ENCODE results near the gene SOX8.

The SOX8 gene

DNA sequence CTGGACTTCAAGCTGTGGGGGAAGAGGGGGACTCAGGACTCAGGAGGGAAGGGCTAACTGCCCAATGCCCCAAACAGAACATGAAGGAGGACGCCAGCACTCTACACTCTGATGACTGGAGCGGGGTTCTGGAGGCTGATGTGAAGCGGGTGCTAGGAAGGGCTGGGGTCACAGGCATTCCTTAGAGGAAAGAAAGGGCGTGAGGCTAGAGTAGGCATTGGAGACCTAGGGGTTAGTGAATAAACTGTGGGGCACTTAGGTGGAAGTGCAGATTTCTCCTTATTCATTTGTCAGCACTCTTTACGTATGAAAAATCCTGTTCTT lies 10.0 kb upstream of the SOX8 start:
- no peak overlapping the region for H3K4me2 ChIP-seq (ENCODE audit: low read length)

DNA sequence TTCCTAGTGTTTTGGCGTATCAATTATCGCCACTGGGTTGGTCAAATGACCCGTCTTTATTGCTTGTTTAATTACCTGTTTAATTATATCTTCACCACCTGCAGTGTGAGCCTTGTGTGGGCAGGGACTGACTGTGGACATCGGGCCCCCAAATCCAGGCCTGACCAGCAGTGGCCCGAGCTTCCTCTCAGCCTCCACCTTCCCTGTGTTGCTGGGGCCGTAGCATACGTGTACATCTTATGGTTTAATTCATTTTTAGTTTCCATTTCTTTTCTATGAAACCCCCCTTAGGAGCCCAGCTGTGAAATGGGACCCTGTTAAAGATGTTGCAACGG lies 9.6 kb upstream of the SOX8 start:
- H3K27me3 ChIP-seq (ENCODE audit: insufficient read depth, low read length), result peaks cover 12% of the 10 kb centered on the region; the same call in 1 of the 2 replicates
- H3K9me3 ChIP-seq (ENCODE audit: low read length), result no peaks in the 10 kb centered on the region
- H3F3A ChIP-seq (ENCODE audit: insufficient read depth, low read length), result no peaks in the 10 kb centered on the region
- no peak for TF ChIP-seq EZH2 (IDR thresholded peaks at IDR 0.05; ENCODE audit: borderline replicate concordance, low read length)
- no peak for TF ChIP-seq CTCF (IDR thresholded peaks at IDR 0.05; ENCODE audit: low read length)
- no peaks in the 10 kb centered on the region for H3K79me2 ChIP-seq (ENCODE audit: insufficient read depth, low read length)
- H3K9ac ChIP-seq (ENCODE audit: low read length), result no peak overlapping the region
- no peak overlapping the region for H3K4me3 ChIP-seq (ENCODE audit: low read depth, low read length, poor library complexity, severe bottlenecking)
- H3K4me2 ChIP-seq (ENCODE audit: low read length), result no peak overlapping the region
- H2AFZ ChIP-seq (ENCODE audit: low read length), result no peak overlapping the region
- H3K4me1 ChIP-seq (ENCODE audit: insufficient read depth, low read length, severe bottlenecking), result peaks cover 21% of the 10 kb centered on the region
- H3K27ac ChIP-seq (ENCODE audit: low read depth, low read length, poor library complexity, severe bottlenecking), result no peak overlapping the region
- H3K36me3 ChIP-seq (ENCODE audit: insufficient read depth, low read length), result no peaks in the 10 kb centered on the region
- H3K9me2 ChIP-seq (ENCODE audit: low read depth, low read length), result no peaks in the 10 kb centered on the region
- no peaks in the 10 kb centered on the region for H4K20me1 ChIP-seq (ENCODE audit: insufficient read depth, low read length)

More for the DNA sequence above, 10.0 kb upstream of the SOX8 start:
- no peak overlapping the region for H3K9ac ChIP-seq (ENCODE audit: low read length)
- H3K27ac ChIP-seq (ENCODE audit: low read depth, low read length, poor library complexity, severe bottlenecking), result no peak overlapping the region
- peaks cover 21% of the 10 kb centered on the region for H3K4me1 ChIP-seq (ENCODE audit: insufficient read depth, low read length, severe bottlenecking)
- H3K36me3 ChIP-seq (ENCODE audit: insufficient read depth, low read length), result no peaks in the 10 kb centered on the region; the same call in 1 of the 2 replicates
- H3K27me3 ChIP-seq (ENCODE audit: insufficient read depth, low read length), result peaks cover 12% of the 10 kb centered on the region; the same call in 1 of the 2 replicates
- no peak overlapping the region for H2AFZ ChIP-seq (ENCODE audit: low read length)
- no peaks in the 10 kb centered on the region for H4K20me1 ChIP-seq (ENCODE audit: insufficient read depth, low read length)
- no peaks in the 10 kb centered on the region for H3F3A ChIP-seq (ENCODE audit: insufficient read depth, low read length)
- H3K4me3 ChIP-seq (ENCODE audit: low read depth, low read length, poor library complexity, severe bottlenecking), result no peak overlapping the region
- no peaks in the 10 kb centered on the region for H3K79me2 ChIP-seq (ENCODE audit: insufficient read depth, low read length)
- TF ChIP-seq EZH2 (IDR thresholded peaks at IDR 0.05; ENCODE audit: borderline replicate concordance, low read length), result no peak
- no peak for TF ChIP-seq CTCF (IDR thresholded peaks at IDR 0.05; ENCODE audit: low read length)
- no peaks in the 10 kb centered on the region for H3K9me3 ChIP-seq (ENCODE audit: low read length)
- H3K9me2 ChIP-seq (ENCODE audit: low read depth, low read length), result no peaks in the 10 kb centered on the region

DNA sequence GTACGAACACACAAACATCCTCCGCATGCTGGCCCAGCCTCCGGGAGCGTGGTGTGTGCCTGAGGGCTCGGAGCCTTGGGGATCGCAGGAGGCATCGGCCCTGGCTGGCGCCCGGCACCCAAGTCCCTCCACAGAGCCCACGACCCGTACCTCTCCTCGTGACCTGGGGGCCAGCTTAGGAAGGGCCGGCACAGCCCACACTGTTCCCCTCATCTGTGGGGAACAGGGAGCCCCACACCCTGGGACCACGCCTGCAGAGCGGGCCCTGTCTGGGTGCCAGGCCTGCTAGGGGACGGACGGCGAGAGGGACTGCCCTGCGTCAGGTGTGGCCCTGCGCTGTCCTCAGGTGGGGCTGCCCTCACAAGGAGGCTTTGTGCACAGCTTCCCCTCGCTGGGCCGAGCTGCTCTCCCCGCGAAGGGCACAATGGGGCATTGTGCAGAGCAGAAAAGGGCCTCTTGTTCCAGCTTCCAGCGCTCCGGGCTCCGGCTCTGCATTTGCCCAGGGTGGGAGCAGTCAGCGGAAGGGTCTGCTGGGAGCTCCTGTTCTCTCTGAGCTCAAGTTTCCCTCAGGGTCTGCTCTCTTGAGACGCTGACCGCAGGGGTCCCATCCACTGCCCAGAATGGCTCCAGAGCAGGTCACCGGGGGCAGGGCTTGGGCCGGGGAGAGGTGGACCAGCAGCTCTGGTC lies 9.1 kb upstream of the SOX8 start:
- H3K27me3 ChIP-seq (ENCODE audit: insufficient read depth, low read length), result peaks cover 12% of the 10 kb centered on the region; the same call in 1 of the 2 replicates
- H3K27ac ChIP-seq (ENCODE audit: low read depth, low read length, poor library complexity, severe bottlenecking), result no peak overlapping the region
- no peaks in the 10 kb centered on the region for H4K20me1 ChIP-seq (ENCODE audit: insufficient read depth, low read length)
- H3K4me2 ChIP-seq (ENCODE audit: low read length), result no peak overlapping the region
- TF ChIP-seq CTCF (IDR thresholded peaks at IDR 0.05; ENCODE audit: low read length) (no peak), EZH2 (IDR thresholded peaks at IDR 0.05; ENCODE audit: borderline replicate concordance, low read length) (no peak)
- no peaks in the 10 kb centered on the region for H3F3A ChIP-seq (ENCODE audit: insufficient read depth, low read length)
- peaks cover 21% of the 10 kb centered on the region for H3K4me1 ChIP-seq (ENCODE audit: insufficient read depth, low read length, severe bottlenecking)
- no peaks in the 10 kb centered on the region for H3K9me2 ChIP-seq (ENCODE audit: low read depth, low read length)
- no peaks in the 10 kb centered on the region for H3K79me2 ChIP-seq (ENCODE audit: insufficient read depth, low read length)
- H3K9ac ChIP-seq (ENCODE audit: low read length), result no peak overlapping the region
- no peak overlapping the region for H3K4me3 ChIP-seq (ENCODE audit: low read depth, low read length, poor library complexity, severe bottlenecking)
- no peaks in the 10 kb centered on the region for H3K36me3 ChIP-seq (ENCODE audit: insufficient read depth, low read length)
- no peaks in the 10 kb centered on the region for H3K9me3 ChIP-seq (ENCODE audit: low read length)
- H2AFZ ChIP-seq (ENCODE audit: low read length), result no peak overlapping the region
